Activated naive CD8-positive, alpha-beta T cell treated with anti-CD3 and anti-CD28 coated beads, Interleukin-2, amount 50 U/mL, for 24 hours (primary cell): ENCODE results near the gene CPOX.

Source experiments
- ATAC-seq: fragments of 150-1000 bp; cut with Tn5 transposase; one replicate; pipeline ENCODE4 v1.10.0; 2021
- DNase-seq: peaks from one replicate; pipeline ENCODE4 v3.0.0; 2021
- H3K27ac Mint-ChIP-seq: one replicate; pipeline ENCODE4 v1.8.0; 2021; ENCODE audit warnings: mild to moderate bottlenecking, mixed read lengths
- H3K27me3 Mint-ChIP-seq: one replicate; pipeline ENCODE4 v1.8.0; 2021; ENCODE audit warnings: mixed read lengths
- H3K36me3 Mint-ChIP-seq: one replicate; pipeline ENCODE4 v1.8.0; 2021; ENCODE audit warnings: low read depth, mixed read lengths
- H3K4me1 Mint-ChIP-seq: one replicate; pipeline ENCODE4 v1.8.0; 2021; ENCODE audit warnings: mixed read lengths
- H3K4me3 Mint-ChIP-seq: one replicate; pipeline ENCODE4 v1.8.0; 2021; ENCODE audit warnings: mild to moderate bottlenecking, moderate library complexity, mixed read lengths
- H3K9me3 Mint-ChIP-seq: one replicate; pipeline ENCODE4 v1.8.0; 2021; ENCODE audit warnings: mixed read lengths

The CPOX gene

DNA sequence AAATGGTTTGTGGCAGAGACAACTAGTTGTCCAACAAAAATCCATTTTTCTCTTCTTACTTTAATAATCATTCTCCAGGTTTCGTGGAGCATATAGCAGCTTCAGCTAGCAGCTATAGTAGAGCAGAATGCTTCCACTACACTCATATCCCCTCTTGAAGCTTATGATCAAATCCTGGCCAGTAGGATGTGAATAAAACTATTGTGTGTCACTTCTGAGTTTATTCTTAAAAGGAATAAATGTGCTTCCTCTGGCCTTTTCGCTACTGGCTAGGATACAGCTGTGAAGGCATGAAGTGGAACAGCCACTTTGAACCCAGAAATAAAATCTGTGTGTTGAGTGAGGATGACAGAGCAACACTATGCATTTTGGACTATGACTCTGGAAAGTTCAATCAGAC lies 7.8 kb upstream of the CPOX start:
- H3K4me1 Mint-ChIP-seq, result no peaks in the 10 kb centered on the region
- DNase-seq (no peak), ATAC-seq (no peak)
- H3K27ac Mint-ChIP-seq, result no peak overlapping the region
- peaks cover 3% of the 10 kb centered on the region for H3K27me3 Mint-ChIP-seq
- H3K4me3 Mint-ChIP-seq, result no peak overlapping the region
- no peaks in the 10 kb centered on the region for H3K9me3 Mint-ChIP-seq
- H3K36me3 Mint-ChIP-seq, result no peaks in the 10 kb centered on the region

DNA sequence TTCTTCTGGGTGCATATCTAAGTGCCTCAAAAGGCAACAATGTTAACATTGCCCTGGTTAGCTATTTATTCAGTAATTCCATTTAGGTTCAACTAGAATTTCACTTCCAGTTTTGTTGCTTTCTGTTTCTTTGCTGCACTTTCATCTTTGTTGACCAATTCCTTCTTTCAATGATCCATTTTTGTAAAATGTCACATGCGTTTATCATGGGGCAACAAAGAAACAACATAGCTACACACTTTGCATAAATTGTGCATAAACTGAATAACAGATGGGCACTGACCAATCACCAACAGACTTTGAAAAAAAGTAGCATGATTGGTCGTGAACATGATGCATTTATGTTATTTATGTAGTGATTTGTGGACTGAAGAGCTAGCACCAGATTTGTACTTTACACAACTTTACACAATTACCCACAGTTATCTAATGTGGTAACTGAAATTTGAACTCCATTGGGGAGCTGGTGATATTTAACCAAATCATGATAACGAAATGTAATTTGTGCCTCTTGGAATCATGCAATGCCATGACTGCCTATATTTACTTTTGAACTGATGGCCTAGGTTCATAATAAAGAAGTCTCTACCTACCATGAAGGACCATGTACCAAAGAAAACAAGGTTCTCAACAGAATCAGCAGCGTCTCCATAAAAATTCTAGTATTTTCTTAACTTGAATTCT lies 7.1 kb upstream of the CPOX start:
- Mint-ChIP-seq H3K36me3 (no peaks in the 10 kb centered on the region), H3K4me1 (no peaks in the 10 kb centered on the region), H3K27ac (no peak overlapping the region), H3K27me3 (peaks cover 3% of the 10 kb centered on the region), H3K9me3 (no peaks in the 10 kb centered on the region), H3K4me3 (no peak overlapping the region)
- ATAC-seq (no peak), DNase-seq (no peak)

DNA sequence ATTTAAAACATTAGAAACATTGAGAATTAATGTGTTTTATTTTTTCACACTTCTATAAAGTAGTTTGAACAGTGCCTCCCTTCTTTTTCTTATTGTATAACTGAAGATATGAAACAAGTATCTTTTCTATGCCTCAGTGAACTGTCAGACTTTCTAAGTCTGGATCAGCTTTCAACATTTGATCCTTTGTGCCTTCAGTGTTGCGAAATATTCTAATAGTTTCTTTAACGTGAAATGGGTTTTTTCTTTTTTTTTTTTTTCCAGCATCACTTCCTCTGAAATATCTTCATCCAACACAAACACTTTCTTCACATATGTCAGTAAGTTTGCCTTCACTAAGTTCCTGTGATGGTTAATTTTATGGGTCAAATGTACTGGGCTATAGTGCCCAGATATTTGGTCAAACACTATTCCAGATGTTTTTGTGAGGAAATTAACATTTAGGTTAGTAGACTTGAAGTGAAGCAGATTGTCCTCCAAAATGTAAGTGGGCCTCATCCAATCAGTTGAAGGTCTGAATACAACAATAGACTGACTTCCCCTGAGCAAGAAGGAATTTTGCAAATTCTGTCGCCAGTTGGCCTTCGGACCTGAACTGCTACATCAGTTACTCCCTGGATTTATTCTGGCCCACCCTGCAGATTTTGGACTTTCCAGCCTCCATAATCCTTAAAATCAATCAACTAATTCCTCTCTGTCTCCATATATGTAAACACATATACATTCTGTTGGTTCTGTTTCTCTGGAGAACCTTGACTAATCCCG lies 6.4 kb upstream of the CPOX start:
- Mint-ChIP-seq H3K4me3 (no peak overlapping the region), H3K9me3 (no peaks in the 10 kb centered on the region), H3K27me3 (peaks cover 3% of the 10 kb centered on the region), H3K36me3 (no peaks in the 10 kb centered on the region), H3K4me1 (no peaks in the 10 kb centered on the region), H3K27ac (no peak overlapping the region)
- DNase-seq (no peak), ATAC-seq (no peak)

DNA sequence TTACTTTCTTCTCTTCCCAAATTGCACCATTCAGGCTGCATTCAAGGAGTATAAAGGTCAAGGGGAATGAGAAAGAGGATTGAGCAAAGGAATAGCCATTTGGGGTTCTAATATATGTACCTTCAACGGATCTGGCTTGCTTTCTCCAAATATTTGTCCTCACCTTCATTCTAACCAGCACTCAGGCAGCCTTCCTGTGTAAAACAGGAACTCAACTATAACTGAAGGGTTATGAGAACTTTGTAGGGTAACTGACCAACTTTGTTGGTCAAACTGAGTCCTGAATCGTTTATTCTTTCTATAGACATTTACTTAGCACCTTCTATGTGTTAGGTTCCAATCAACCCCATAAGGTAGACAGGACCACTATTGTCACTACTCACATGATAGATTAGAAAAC lies 5.1 kb upstream of the CPOX start:
- no peak overlapping the region for H3K27ac Mint-ChIP-seq
- H3K36me3 Mint-ChIP-seq, result no peaks in the 10 kb centered on the region
- no peak for DNase-seq
- H3K4me1 Mint-ChIP-seq, result peaks cover 6% of the 10 kb centered on the region
- no peaks in the 10 kb centered on the region for H3K27me3 Mint-ChIP-seq
- no peaks in the 10 kb centered on the region for H3K9me3 Mint-ChIP-seq
- no peak for ATAC-seq
- H3K4me3 Mint-ChIP-seq, result no peak overlapping the region

DNA sequence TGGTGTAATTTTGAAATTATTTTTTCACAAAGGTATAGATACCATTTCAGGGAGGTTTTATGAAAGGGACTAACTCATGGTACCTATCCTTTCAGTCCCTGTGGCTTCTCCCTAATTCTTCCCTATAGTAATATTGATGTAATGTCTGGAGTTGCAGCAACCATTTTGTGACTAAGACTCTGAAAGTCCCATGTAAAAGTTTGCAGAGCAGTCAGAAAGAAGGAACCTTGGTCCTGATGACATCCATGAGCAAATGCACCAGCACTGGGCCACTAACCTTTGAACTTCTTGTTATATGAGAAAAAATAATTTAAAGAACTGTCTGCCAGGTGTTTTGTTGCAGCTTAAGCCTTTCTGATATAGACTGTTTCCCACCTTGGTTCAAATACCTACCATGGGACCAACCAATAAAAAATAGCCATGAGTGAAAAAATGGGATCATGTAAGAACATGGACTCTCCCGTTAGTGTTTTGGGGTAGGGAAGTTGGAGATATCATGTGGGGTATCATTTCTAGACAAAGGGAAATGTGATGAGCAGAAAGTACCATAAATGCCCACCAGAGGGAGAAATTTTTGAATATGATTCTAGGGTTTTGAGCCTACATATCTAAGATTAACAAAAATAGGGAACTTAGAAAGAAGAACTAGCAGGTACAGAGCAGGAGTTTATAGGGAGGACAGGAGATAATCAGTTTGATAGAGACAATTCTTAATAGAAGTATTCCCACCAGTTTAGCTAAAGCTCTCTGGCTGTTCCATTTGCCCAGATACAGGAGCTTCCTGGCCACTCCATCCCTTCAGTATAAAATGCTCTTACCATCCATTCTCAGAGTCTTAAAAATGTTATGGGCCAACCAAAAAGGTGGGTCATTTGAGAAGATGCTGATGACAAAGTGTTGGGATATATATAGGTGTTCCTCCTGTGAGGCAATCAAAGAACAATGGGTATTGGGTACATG lies 3.4 kb upstream of the CPOX start:
- Mint-ChIP-seq H3K36me3 (peaks cover 5% of the 10 kb centered on the region), H3K27ac (no peak overlapping the region), H3K27me3 (no peaks in the 10 kb centered on the region), H3K4me1 (peaks cover 17% of the 10 kb centered on the region), H3K4me3 (no peak overlapping the region), H3K9me3 (no peaks in the 10 kb centered on the region)
- DNase-seq (no peak), ATAC-seq (no peak)

DNA sequence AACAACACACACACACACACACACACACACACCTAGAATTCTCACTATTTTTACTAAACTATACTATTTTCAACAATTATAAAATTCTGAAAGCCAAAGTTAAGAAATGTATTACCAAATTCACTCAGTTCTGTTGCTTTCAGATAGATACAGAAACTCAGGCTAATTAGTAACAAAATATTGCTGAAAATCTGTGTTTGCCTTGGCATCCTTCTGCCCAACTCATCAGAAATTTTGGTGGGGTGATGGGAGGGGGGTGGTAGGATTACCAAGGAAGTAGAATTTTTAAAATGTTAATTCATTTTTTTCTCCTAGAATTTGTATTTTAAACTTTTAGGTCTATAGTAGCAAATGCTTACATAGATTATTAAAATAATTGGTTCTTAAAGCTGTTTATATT lies 2.7 kb upstream of the CPOX start:
- Mint-ChIP-seq H3K4me3 (no peak overlapping the region), H3K36me3 (peaks cover 10% of the 10 kb centered on the region), H3K27ac (no peak overlapping the region)

DNA sequence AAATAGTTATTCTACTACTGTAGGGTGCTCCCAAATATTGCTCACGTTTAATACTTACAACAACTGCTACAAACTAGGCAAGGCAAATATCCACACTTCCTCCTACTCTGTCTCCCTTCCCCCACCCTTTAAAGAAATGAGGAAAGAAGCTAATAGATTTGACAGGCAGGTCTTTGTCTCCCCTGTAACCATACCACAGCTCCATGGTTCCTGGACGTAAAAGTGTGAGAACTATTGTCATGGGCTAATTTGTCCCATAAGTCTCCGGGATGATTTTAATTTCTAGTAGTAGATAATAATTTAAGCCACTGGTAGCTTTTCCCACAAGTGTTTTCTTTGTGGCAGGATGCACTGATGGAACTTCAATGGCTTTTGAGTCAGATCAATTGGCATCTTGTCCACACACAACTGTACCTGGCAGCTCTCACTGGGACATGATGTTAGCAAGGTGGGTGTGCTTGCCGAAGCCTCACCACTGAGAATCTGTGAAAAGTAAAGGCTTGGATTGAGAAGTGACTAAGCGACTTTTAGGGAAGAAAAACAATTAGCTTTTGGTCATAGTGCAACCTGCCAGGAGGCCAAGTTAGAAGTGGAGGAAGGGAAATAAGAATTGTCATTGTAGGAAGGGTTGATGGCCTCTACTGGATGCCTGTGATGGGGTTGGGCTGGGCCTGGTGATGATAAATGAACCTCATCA lies 1.4 kb upstream of the CPOX start:
- Mint-ChIP-seq H3K36me3 (peaks cover 14% of the 10 kb centered on the region), H3K9me3 (no peaks in the 10 kb centered on the region), H3K4me1 (peaks cover 31% of the 10 kb centered on the region), H3K27ac (no peak overlapping the region), H3K4me3 (peak overlapping the region; percentile 5), H3K27me3 (no peaks in the 10 kb centered on the region)
- DNase-seq (no peak), ATAC-seq (no peak)

More for the DNA sequence above, 2.7 kb upstream of the CPOX start:
- ATAC-seq (no peak), DNase-seq (no peak)
- Mint-ChIP-seq H3K27me3 (no peaks in the 10 kb centered on the region), H3K9me3 (no peaks in the 10 kb centered on the region), H3K4me1 (peaks cover 22% of the 10 kb centered on the region)

DNA sequence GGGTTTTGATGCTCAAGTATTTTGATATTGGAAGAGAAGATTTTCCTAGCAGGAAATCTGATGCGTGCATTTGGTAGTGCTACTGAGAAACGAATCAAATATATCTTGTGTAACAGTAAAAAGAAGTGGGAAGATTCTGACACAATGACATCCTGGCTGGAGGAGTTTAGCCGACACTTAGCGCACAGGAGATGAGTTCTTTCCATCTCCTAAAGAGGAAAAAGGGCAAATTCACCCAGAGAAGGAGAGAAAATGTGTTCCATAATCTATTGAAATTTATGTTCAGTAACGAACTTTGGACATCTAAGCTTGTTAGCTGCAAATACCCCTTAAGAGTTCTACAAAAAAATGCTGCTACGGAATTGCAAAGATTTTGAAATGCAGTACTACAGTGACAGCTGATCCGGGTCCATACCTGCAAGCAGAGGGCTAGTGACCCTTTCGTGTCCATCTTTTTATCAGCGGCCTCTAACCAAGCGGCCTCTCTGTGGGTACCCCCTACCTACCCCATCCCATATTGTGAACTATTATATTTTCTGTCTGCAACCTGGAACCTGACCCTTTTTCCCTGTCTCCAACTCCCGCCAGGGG lies 971 bp downstream of the CPOX start:
- Mint-ChIP-seq H3K27me3 (no peaks in the 10 kb centered on the region), H3K36me3 (peaks cover 27% of the 10 kb centered on the region), H3K4me3 (peak overlapping the region; percentile 93), H3K9me3 (no peaks in the 10 kb centered on the region), H3K4me1 (peaks cover 40% of the 10 kb centered on the region), H3K27ac (peak overlapping the region; percentile 72)
- no peak for ATAC-seq
- no peak for DNase-seq

DNA sequence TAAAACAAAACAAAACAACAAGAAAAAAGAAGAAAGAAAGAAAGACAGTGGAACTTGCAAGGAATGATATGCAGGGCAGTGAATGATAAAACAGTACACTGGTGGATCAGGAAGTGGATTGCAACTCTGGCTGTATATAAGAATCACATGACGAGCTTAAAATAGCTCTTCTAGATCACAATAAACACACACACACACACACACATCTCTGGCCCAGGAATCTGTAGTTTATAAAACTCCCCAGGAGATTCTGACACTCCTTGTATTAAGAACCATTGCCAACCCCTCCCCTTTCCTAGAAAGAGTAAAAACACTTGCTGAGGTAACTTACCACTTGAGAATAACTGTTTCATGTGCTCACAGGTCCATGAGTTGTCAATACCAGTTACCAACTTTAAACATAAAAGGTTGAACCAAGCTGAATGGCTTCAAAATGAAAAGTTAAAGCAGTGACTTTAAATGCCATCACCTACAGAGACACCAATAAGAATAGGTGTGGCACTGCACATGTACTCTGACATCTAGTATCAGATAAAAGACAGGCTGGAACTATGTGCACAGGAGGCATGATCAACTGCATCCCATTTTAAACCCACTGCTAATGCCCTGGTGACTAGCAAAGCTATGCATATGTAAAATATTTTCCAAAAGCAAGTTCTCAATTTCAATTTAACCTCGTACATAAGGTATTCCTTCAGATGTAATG lies 3.9 kb downstream of the CPOX start:
- peaks cover 48% of the 10 kb centered on the region for H3K4me1 Mint-ChIP-seq
- no peaks in the 10 kb centered on the region for H3K9me3 Mint-ChIP-seq
- H3K27me3 Mint-ChIP-seq, result no peaks in the 10 kb centered on the region
- H3K27ac Mint-ChIP-seq, result no peak overlapping the region
- no peak for ATAC-seq
- peaks cover 38% of the 10 kb centered on the region for H3K36me3 Mint-ChIP-seq
- DNase-seq, result no peak
- H3K4me3 Mint-ChIP-seq, result no peak overlapping the region

DNA sequence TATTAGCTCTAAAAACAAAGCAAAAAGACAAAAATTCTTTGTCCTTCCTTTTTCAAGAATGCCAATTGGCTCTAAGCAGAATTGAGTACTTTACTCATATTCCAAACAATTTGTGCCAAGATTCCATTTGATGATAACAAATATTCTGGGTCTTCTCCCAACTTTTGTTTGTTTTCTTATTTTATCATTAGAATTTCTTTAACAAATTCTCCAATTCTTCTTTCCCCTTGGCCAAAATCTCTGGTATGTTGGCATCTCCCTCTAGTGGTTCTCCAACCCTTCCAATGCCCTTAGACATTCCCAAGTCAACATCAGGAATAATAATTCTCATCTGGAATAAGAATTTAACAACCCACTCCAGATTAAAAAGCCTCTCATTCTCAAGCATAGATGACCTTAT lies 5.3 kb downstream of the CPOX start:
- DNase-seq, result no peak
- no peak for ATAC-seq
- Mint-ChIP-seq H3K4me3 (no peak overlapping the region), H3K27ac (no peak overlapping the region), H3K9me3 (no peaks in the 10 kb centered on the region), H3K27me3 (no peaks in the 10 kb centered on the region), H3K36me3 (peaks cover 44% of the 10 kb centered on the region), H3K4me1 (peaks cover 45% of the 10 kb centered on the region)

DNA sequence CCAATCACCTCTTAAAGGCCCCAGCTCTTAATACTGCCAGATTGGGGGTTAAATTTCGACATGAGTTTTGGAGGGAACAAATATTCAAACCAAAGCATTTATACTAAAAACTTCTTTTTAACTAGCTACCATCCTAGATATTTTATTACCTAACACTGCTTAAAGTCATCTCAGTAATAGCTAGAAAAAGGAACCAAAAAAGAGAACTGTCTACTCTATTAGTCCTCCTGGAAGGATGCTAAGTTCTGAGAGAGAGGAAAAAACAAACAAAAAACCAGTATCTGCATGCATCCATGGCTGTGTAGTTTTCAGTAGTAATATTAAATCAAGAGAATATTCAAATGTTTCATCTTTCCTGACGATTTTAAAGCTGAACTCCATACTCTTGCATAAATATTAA lies 5.8 kb downstream of the CPOX start:
- peaks cover 44% of the 10 kb centered on the region for H3K36me3 Mint-ChIP-seq
- H3K4me3 Mint-ChIP-seq, result no peak overlapping the region
- H3K27me3 Mint-ChIP-seq, result no peaks in the 10 kb centered on the region
- H3K9me3 Mint-ChIP-seq, result no peaks in the 10 kb centered on the region
- no peak for DNase-seq
- no peak for ATAC-seq
- H3K27ac Mint-ChIP-seq, result no peak overlapping the region
- peaks cover 42% of the 10 kb centered on the region for H3K4me1 Mint-ChIP-seq

DNA sequence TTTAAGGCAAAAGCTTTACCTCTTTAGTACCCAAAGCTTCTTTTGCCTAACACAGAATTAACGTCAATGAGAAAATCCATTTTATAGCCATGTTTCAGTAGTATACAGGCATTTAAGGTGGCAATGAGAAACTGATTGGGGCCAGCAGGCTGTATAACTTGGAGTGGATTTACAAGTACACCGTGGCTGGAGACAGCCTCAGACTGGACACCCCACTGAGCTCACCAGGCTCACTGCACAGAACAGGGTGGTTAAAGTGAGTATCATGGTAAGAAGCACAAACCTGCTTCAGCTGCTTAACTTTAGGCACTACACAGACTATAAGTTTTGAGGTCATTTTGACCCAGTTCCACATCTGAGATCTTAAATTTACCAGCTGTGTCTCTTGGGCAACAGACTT lies 8.9 kb downstream of the CPOX start:
- Mint-ChIP-seq H3K9me3 (no peaks in the 10 kb centered on the region), H3K4me1 (peaks cover 17% of the 10 kb centered on the region), H3K27ac (no peak overlapping the region), H3K4me3 (no peak overlapping the region), H3K36me3 (peaks cover 41% of the 10 kb centered on the region), H3K27me3 (no peaks in the 10 kb centered on the region)
- no peak for DNase-seq
- ATAC-seq, result no peak

DNA sequence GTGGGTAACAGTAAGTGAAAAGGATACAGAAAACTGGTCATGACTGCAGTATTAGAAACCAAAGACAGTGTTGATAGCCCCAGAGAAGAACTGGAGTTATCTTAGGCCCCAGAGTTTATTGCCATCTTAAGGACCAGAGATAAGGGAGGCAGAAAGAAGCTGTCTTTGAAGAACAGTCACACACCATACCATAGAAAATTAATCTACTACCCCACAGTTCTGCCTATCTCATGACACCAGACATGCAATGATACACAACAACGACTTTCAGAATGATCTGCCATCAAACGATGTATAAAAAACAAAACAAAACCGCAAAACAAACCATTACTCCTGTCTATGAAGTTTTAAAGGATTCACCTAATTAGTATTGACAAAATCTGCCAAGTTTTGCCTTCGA lies 9.6 kb downstream of the CPOX start:
- H3K4me1 Mint-ChIP-seq, result peaks cover 12% of the 10 kb centered on the region
- ATAC-seq (no peak), DNase-seq (no peak)
- no peak overlapping the region for H3K27ac Mint-ChIP-seq
- H3K36me3 Mint-ChIP-seq, result peaks cover 39% of the 10 kb centered on the region
- no peaks in the 10 kb centered on the region for H3K27me3 Mint-ChIP-seq
- H3K9me3 Mint-ChIP-seq, result no peaks in the 10 kb centered on the region
- no peak overlapping the region for H3K4me3 Mint-ChIP-seq
